ENCODE measurements around the gene FUS.
A peak's percentile ranks its signal among the peaks of the same experiment; 100 is the strongest.
"Not testable (repeated sequence)": the region's sequence is repeated elsewhere in the genome, so short reads cannot be mapped to it uniquely, and the experiment has no call there.

FUS gene

DNA sequence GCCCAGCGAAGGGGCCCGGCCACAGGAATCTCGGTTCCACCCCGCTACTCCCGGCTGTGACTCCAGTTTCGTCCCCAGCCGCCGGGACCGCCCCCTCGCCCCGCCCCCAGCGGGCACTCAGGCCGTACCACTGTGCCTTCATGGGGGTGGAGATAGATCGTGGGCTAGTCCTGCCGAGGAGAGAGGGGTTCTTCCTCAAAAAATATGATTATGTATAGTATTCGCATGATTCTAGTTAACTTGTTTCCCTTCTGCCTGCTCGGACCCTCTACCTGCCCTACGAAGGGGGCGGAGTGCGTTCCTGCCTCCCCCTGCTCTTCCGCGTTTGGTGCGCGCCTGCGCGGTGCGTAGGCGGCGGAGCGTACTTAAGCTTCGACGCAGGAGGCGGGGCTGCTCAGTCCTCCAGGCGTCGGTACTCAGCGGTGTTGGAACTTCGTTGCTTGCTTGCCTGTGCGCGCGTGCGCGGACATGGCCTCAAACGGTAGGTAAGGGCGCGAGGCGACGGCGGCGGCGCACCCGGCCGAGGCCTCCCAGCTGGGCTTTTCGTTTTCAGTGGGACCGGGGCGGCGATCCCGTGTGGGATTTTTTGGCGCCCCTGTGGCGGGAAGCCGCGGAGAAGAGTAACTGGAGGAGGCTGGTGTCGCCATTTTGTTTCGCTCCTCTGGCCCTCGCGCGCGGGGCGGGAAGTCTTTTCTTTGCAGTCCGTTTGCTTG is at the start of gene FUS:
TSS of gene FUS (plus strand) at position 393 of the 713 bp plus-strand sequence. CDS start at position 469, 76 bp downstream.
- DNase-seq: peak; percentile 98

DNA sequence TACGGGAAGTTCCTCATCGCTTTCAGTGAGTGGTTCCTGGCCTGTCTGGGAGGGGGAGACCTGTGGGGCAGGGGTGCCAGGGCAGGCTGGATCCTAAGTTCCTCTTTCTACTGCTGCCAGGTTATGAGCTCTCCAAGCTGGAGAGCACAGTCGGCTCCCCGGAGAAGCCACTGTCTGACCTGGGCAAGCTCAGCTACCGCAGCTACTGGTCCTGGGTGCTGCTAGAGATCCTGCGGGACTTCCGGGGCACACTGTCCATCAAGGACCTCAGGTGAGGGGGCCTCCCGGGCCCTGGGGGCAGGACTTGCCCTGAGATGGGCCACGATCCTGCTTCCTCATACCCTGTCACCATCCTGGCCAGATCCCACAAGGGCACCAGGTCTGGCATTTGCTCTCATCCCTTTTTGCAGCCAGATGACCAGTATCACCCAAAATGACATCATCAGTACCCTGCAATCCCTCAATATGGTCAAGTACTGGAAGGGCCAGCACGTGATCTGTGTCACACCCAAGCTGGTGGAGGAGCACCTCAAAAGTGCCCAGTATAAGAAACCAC is 49.5 kb upstream of the FUS start:
- DNase-seq: no peak

DNA sequence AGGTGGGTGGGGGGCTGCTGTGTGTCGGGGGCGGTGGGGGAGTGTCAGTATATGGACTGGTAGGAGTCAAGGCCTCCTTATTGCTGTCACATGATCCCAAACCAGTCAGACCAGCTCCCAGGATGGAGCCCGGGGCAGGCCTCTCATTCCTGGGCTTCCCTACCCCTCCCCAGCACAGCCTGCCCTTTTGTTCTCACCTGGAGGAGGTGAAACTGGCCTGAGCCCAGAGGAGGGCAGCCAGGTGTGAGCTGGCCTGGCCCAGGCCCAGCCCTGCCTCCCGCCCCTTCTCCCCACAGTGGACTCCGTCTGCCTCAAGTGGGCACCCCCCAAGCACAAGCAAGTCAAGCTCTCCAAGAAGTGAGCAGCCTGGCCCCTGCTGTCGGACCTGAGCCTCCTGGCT is 49.0 kb upstream of the FUS start:
- no peak for DNase-seq

DNA sequence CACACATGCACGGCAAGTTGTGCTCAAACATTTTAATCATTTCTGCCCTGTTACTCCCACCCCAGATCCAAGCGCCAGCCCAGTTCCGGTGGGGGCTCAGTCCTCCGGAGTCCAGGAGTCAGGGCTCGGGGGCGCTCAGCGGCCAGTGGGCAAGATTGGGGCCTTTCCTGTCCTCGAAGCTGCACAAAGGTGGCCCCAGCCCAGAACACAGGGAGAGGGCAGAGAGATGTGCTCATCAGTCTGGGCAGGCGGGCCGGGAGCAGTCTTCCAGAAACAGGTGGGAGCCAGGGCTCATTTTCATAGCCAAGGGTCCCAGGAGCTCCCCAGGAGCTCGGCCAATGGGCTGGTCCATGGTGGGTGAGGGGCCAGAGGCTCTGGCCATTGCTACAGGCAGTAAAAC is 48.5 kb upstream of the FUS start:
- no peak for DNase-seq

DNA sequence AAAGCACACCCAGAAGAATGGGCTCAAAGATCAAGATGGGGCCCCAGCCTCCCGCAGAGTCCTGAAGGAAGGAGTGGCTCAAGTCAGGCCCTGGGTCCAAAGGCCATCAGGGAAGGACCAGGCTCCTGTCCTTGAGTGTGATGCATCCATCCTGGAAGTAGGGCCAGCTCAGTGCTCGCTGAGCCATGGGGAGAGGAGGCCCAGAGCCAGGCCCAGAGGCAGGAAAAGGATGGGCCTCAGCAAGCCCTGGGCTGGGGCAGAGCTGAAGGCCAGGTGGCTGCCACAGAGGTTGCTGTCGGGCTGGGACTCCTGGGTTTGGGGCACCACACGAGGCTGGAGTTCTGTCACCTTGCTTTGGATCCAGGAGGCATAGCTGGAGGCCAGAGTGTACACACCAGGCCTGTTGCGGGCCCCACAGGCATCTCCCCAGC is 48.1 kb upstream of the FUS start:
- DNase-seq: no peak

DNA sequence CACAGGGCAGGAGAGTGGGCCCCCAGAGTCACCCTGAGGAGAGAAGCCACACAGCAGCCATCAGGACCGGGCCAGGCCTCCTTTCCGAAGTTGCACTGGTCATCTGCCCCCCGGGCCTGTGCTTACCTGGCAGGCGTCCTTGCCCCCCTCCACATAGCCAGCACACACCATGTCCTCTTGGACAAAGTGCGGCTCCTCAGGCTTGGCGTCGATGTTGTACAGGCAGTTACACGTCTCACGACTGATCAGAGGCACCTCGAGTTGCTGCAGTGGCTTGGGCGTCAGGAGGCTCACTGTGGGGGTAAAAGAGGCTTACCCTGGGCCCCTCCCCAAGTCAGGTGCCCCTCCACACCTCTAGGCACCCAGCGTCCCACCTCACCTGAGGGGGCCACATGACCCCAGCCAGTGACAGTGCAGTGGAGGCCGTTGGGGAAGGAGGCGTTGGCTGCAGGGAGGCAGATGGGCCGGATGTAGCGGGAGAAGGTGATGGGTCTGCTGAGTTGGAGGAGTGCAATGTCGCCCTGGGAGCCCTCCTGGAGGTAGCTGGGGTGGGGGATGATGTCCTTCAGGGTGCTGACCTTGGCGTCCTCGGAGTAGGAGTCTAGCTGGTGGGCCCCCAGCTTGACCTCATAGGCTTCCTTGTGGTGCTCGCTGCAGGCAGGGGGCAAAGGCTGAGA is 47.5 kb upstream of the FUS start:
- no peak for DNase-seq

DNA sequence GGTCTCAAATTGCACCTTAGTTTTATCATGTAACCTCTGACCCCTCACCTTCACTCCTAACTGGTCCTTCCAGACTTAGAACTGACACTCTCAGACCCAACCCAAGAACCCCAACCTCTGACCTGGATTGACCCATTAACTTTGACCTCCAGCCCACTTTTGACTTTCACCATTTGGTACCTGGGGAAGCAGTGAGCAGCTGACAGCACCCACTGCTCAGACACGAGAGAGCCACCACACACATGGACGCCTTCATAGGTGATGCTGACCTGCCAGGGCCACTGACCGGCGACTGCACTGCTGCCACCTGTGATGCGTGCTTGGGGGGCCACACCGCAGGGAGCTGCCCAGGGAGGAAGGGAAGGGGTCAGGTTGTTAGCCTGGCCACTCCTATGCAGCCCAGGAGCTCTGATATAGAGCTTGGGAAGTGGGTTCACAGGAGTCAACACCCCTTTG is 46.9 kb upstream of the FUS start:
- no peak for DNase-seq

DNA sequence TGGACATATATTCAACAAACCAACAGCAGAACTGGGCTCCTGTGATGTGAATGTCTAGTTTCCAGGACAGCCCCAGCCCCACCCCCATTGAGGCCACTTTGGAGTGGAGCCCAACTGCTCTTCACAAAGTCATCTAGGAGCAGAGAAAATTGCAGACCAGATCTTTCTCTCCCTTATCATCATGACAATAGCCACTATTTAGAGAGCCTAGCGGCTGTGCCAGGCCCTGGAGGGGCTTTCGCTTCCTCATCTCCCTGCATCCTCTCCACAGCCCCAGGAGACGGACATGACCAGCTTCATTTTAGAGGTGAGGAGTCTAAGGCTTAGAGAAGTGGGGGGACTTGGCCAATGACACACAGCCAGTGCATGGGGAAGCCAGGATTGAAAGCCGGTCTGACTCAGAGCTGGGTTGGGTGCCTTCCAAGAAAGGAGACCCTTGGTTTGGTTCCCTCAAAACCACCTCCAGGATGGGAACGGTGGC is 45.8 kb upstream of the FUS start:
- no peak for DNase-seq

DNA sequence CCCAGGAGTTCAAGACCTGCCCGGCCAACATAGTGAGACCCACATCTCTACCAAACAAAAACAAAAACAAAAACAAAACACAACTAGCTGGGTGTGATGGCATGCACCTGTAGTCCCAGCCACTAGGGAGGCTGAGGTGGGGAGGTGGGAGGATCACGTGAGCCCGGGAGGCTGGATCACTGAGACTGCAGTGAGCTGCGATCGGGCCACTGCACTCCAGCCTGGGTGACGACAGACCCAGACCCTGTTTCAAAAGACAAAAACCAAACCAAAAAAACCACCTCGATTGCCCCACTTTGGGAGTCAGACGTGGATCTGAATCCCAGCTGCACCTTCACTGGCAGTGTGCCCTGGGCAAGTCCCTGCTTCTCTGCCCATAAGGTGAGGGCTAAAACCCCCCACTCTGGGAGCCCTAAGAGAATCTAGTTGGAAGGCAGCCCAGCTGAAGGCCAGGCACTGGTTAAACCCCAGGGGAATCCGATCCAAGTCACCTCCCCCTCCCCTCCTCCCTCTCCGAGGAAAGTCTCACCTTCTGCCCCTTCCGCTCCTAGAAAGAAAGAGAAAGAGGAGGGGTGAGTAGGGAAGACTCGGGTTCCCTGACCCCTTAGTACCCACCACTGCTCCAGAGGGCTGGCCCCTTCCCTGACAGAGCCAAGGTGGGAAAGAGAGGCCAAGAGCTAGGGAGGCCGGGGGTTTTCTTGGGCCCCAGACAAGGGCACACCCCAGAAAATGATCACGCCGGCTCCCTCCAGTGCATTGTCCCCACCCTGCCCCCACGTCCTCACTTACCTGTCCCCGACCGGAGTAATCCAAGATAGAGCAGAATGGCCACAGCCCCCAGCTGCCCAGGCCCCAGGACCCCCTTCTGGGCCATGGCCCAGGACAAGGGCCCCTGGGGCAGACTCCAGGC is 45.1 kb upstream of the FUS start:
- DNase-seq: no peak

DNA sequence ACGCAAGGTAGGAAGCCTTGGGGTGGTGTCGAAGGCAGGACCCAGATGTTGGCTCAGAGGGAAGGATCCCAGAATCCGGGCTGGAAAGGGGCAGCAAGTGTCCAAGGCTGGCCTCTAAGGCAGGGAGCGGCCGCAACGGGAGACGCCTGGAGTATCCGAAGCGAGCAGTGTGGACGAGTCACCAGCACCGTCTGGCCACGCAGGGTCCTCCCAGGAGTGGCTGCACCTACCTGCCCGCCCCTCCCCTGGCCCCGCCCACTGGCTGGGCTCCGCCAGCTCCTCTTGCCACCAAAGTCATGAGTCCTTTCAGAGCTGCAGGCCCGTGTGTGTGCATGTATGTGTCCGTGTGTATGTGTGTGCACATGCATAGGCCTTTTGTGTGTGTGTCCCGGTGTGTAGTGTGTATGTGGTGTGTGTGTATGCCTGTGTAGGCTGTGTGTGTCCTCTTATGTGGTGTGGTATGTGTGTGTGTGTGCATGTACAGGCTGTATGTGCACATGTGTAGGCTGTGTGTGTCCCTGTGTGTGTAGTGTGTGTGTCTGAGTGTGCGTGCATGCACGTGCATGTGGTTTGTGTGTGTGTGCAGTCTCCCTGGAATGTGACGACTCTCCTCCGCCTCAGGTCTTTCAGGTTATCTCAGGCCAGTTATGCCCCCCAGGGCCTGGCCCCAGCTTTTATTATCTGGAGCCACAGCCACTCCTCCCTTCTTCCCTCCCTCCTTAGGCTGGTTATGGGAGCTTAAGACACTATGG is 44.2 kb upstream of the FUS start, which contains the start of gene PRSS8:
TSS of gene PRSS8 (minus strand) at position 193 of the 752 bp plus-strand sequence. CDS start 229 bp downstream, outside the sequence.
- no peak for DNase-seq

DNA sequence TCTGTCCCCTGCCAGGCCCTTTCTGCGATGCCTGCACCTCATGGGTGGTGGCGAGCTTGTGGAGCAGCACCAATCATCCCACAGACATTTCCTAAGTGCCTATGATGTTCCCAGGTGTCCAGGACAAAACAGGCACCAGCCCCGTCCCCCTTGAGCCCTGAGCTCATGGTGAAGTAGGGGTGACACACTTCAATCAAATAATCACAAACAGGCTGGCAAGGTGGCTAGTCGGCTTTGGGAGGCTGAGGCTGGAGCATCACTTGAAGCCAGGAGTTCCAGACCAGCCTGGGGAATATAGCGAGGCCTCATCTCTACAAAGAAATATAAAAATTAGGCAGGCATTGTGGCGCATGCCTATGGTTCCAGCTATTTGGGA is 43.7 kb upstream of the FUS start:
- no peak for DNase-seq

DNA sequence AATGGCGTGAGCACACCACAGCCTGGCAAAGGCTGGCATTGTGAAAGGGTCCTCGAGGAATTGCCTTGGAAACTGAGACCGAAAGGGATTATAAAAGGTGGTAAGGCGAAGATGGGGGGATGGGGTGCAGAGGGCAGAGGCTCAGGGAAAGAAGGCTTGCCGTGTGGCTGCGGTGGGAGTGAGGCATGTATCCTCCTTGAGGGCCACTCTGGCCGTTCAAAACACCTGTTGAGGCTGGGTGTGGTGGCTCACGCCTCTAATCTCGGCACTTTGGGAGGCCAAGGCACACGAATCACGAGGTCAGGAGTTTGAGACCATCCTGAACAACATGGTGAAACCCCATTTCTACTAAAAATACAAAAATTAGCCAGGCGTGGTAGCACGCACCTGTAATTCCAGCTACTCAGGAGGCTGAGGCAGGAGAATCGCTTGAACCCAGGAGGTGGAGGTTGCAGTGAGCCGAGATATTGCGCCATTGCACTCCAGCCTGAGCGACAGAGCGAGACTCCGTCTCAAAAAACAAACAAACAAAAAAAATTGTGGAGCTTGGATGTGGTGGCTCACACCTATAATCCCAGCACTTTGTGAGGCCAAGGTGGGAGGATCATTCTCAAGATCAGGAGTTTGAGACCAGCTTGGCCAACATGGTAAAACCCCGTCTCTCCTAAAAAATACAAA is 43.0 kb upstream of the FUS start:
- DNase-seq: not testable (repeated sequence)

DNA sequence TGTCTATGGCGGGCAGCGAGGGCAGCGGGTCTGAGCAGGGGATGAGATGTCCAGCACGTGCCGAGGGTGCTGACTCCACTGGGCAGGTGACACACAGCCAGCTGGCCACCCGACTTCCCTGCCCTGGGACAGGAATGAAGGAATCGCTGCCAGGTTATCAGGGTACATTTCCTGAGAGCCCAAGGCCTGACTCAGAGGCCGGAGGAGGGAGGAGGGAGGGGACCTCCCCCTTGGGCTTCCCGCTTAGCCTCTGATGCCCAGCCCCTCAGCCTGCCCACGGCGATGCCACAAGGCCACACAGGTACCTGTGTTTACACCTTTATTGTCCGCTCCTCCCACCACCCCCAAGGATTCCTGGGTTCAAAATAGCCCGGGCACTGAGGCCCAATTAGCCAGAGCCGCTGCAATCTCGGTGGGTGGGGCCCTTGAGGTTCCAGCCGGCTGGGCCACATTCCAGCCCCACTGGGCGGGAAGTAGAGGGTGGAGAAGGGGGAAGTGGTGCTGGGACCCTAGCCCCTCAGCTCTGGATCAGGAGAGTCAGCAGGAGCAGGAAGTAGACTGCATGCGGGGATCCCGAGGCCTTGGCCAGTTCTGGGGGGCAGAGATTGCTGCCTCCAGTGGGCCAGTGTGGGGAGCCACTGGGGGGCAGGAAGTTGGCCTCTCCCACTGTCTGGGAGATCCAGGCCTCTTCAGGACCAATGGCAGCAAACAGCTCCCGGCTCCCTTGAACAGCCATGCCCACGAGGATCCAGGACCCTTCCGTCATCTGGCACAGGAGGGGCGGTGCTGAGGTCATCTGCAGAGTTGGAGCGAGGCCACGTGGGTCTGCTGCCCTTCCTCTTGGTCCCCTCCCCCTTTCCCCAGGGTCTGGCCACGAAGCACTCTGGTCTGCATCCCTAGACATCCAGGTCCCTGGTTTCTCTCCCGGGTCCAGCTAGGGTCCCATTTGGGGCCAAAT is 41.0 kb upstream of the FUS start:
- no peak for DNase-seq

DNA sequence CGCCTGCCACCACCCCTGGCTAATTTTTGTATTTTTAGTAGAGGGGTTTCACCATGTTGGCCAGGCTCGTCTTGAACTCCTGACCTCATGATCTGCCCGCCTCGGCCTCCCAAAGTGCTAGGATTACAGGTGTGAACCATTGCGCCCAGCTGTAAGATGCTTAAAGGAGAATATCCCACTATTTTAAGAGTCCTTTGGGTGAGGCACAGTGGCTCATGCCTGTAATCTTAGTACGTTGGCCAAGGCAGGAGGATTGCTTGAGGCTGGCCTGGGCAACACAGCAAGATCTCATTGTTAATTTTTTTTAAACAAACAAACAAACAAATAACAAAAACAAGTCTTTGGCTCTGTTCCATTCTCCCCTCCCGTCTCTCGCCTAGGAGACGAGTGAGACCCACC is 38.9 kb upstream of the FUS start:
- not testable (repeated sequence) for DNase-seq

DNA sequence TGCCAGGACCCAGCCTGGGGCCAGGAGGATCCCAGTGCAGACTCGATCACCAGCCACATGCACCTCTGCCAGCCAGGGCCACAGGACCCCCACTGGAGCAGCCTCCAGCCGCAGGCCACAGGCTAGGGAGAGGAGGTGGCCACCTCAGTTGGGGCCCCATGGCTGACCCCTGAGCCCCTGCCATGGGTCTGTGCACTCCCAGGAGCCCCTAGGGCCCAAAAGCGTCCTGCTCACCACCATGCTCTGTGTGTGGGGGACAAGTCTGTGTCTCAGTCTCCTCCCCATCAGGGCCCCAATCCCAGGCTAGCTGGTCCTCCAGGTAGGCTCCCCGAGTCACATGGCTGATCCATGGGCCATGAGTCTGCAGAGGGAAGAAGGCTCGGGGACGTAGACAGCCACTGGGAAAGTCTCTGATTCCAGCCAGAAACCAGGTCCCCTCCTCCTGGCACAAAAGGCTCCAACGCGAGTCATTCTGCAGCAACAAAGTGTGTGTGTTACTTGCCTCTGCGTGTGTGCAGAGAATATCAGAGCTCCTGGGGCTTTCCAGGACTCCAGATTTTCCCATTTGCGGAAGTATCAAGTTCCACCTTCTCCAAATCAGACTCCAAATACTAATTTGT is 38.3 kb upstream of the FUS start:
- peak; percentile 66 for DNase-seq

DNA sequence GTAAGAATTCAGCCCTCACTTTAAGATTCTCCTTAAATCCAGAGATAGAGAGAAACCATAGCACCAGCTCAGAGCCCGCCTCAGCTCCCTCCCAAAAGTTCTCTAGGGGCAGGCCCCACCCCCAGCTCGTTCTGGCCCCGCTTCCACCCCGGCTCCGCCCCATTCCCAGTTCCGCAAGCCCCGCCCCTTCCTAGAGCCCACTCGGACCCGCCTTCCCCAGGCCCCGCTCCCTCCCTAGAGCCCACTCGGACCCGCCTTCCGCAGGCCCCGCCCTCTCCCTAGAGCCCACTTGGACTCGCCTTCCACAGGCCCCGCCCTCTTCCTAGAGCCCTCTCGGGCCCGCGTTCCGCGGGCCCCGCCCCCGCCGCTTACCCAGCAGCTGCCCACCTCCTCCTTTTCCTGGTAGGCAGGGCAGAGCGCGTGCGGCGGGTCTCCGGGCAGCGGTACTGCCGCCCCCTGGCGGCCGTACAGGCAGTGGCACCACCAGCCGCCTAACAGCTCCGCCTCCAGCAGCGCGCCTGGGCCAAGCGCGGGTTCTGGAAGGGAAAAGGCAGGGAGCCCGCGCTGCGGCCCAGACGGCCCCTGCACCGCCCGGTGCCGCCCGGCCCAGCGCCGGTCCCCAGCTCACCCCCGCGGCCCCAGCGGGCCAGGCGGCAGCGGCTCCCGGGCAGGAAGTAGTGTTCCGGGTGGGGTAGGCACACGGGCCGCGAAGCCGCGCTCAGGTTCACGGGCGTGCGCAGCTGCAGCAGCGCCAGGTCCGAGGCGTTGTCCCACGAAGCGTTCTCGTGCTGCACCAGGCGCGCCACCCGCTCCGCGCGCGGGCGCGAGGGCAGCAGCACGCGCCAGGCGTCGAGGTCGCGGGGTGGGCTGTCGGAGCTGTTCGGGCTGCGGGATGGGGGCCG is 37.6 kb upstream of the FUS start:
- peak; percentile 98 for DNase-seq

DNA sequence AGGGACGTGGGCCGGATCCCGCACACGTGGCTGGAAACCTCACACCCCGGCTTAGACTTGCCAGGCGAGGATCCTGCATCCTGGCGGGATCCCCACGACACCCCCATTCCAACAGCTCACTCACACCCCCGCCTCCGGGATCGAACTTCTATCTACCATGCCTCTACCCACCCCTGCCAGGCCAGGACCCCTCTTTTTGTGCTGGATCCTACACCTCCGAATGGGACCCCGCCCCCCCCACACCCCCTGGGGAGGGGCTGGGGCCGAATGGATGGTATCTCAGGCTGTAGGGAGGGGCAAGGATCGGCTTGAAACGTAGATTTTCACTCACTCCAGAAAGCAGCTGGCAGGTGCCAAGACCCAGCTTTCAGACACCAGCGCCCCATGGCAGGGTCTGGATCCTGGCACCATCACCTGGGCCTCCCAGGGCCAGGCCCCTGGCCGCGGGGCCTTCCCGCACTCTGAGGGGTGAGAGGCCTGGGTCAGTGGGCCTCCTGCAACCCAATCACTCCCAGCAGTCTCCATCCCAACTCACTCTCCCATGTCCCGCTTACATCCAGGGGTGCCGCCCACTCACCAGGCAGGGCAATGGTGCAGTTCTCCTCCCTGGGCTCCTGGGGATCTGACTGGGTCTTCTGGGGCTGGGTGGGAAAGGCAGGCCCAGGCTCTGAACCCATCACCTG is 36.8 kb upstream of the FUS start:
- DNase-seq: no peak

DNA sequence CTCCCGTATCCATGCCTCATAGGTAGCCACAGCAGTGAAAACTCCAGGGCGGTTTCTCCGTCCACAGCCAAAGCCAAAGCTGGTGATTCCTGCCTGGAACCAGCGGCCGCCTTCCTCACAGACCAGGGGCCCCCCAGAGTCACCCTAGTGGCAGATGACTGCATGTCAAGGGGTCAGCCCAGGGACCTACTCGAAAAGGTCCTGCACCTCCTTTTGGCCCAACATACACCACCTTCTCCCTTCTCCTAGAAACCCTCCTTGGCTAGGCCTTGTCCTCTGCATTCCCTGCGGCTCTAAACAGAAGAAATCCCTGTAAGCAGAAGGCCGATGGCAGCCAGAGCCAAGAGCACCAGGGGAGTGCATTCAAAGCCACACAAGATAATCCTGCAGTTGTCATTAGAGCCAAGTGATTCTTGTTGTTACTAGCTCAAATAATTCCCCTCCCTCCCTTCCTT is 36.2 kb upstream of the FUS start:
- DNase-seq: no peak

Data from activated CD8-positive, alpha-beta memory T cell treated with anti-CD3 and anti-CD28 coated beads, Interleukin-2, amount 50 U/mL, for 48 hours (primary cell).